SW 1271 (cell line): ENCODE measurements around the gene B3GNT2.
"Not testable (repeated sequence)": the region's sequence is repeated elsewhere in the genome, so short reads cannot be mapped to it uniquely, and the experiment has no call there.

ENCODE experiments used
- DNase-seq, 2 experiments: peaks; one replicate each; lab custom pipeline; 2025; lab: John Stamatoyannopoulos, UW

The B3GNT2 gene

GRCh38 chr2:62195421-62196277 lies at the start of gene B3GNT2:
TSS of gene B3GNT2 (plus strand) at chr2:62196115. CDS start at chr2:62222221, 26,106 bp downstream.
- peak in 1 of 2 experiments; percentile 40 for DNase-seq

GRCh38 chr2:62146790-62147189 lies 49.1 kb upstream of the B3GNT2 start:
- DNase-seq = not testable (repeated sequence)

GRCh38 chr2:62147610-62148301 lies 48.2 kb upstream of the B3GNT2 start:
- DNase-seq = no peak

GRCh38 chr2:62149708-62150107 lies 46.2 kb upstream of the B3GNT2 start:
- no peak for DNase-seq

GRCh38 chr2:62150597-62151305 lies 45.2 kb upstream of the B3GNT2 start:
- no peak for DNase-seq

GRCh38 chr2:62151306-62151638 lies 44.6 kb upstream of the B3GNT2 start:
- no peak for DNase-seq

GRCh38 chr2:62152000-62152399 lies 43.9 kb upstream of the B3GNT2 start:
- no peak for DNase-seq

GRCh38 chr2:62156861-62157496 lies 38.9 kb upstream of the B3GNT2 start:
- DNase-seq = no peak

GRCh38 chr2:62158444-62159121 lies 37.3 kb upstream of the B3GNT2 start:
- no peak for DNase-seq

GRCh38 chr2:62160691-62161090 lies 35.2 kb upstream of the B3GNT2 start:
- not testable (repeated sequence) for DNase-seq

- no peak for DNase-seq
These were observed 32.6 kb upstream of the B3GNT2 start for GRCh38 chr2:62163106-62163831.

GRCh38 chr2:62163834-62164233 lies 32.1 kb upstream of the B3GNT2 start:
- DNase-seq = no peak

GRCh38 chr2:62175728-62176127 lies 20.2 kb upstream of the B3GNT2 start:
- no peak for DNase-seq

- no peak for DNase-seq
These were observed 19.1 kb upstream of the B3GNT2 start for GRCh38 chr2:62176801-62177200.

- no peak for DNase-seq
These were observed 18.4 kb upstream of the B3GNT2 start for GRCh38 chr2:62177392-62178049.

- DNase-seq = no peak
These were observed 17.1 kb upstream of the B3GNT2 start for GRCh38 chr2:62178741-62179271.

- no peak for DNase-seq
These were observed 14.9 kb upstream of the B3GNT2 start for GRCh38 chr2:62180975-62181374.

- DNase-seq = no peak
These were observed 14.1 kb upstream of the B3GNT2 start for GRCh38 chr2:62181843-62182242.

GRCh38 chr2:62184512-62185230 lies 11.2 kb upstream of the B3GNT2 start:
- no peak for DNase-seq
